ENCODE measurements around the gene PTPRN2. TPM values are rescaled to one million over a fixed set of nuclear protein-coding genes. Genes with fewer than 3 reads are reported as not detected.

Gene PTPRN2
- total and polyA plus RNA-seq, 2 donors (not counting 3 experiments of a cell fraction or from before 2014, with no cell fraction given), result 0.62 to 0.88 TPM

GRCh38 chr7:158235862-158236261, 351.8 kb downstream of the PTPRN2 start:
- Histone ChIP-seq H3K36me3 (ENCODE audit: control insufficient read depth in 2 of 2, extremely low read depth in 1 of 2, insufficient read depth in 2 of 2, low read length in 2 of 2) (no peaks in the 10 kb centered on the region), H3K9me3 (replicated peaks; ENCODE audit: control insufficient read depth, insufficient read depth, low read length) (peaks cover 3% of the 10 kb centered on the region), H3K9me1 (replicated peaks; ENCODE audit: control insufficient read depth, extremely low read depth, insufficient read depth, low read length) (no peaks in the 10 kb centered on the region), H2AFZ (ENCODE audit: low read depth, low read length) (no peak overlapping the region), H3K79me2 (ENCODE audit: control insufficient read depth, insufficient read depth, low read length) (no peaks in the 10 kb centered on the region), H3K4me2 (ENCODE audit: insufficient read depth, low read length) (no peak overlapping the region), H3K4me1 (ENCODE audit: control insufficient read depth, extremely low read depth, insufficient read depth, low read length) (no peaks in the 10 kb centered on the region), H3K9ac (replicated peaks; ENCODE audit: extremely low read depth, insufficient read depth, low read length) (no peak overlapping the region), H3K27me3 (ENCODE audit: control insufficient read depth in 2 of 2, insufficient read depth in 2 of 2, low read length in 2 of 2) (no peaks in the 10 kb centered on the region), H4K20me1 (replicated peaks; ENCODE audit: control insufficient read depth, extremely low read depth, insufficient read depth, low read length) (no peaks in the 10 kb centered on the region), H3K4me3 (replicated peaks in 1 of 3; ENCODE audit: insufficient read depth in 1 of 3, low read depth in 1 of 3, low read length in 3 of 3) (no peak overlapping the region), H3K27ac (ENCODE audit: insufficient read depth, low read depth, low read length) (no peak overlapping the region)
- POLR2A ChIA-PET, result no interaction called here
- CTCF ChIA-PET, result no interaction called here
- DNase-seq (ENCODE audit: low read depth, low spot score) (no peak), FAIRE-seq (no peak)
- no peak for TF ChIP-seq FOS (IDR thresholded peaks at IDR 0.05; ENCODE audit: borderline replicate concordance, insufficient read depth, low read length)
- TF ChIP-seq POLR2AphosphoS5 (IDR thresholded peaks at IDR 0.05; ENCODE audit: insufficient read depth, low read depth, low read length), result no peak
- no peak for TF ChIP-seq MYC (IDR thresholded peaks at IDR 0.05; ENCODE audit: low read depth, low read length)
- no peak for TF ChIP-seq JUN (IDR thresholded peaks at IDR 0.05; ENCODE audit: borderline replicate concordance, insufficient read depth, insufficient read length, low read depth)
- TF ChIP-seq EZH2 (IDR thresholded peaks at IDR 0.05; ENCODE audit: borderline replicate concordance, low read depth, low read length, severe bottlenecking), result no peak
- TF ChIP-seq CTCF (IDR thresholded peaks at IDR 0.05; ENCODE audit: extremely low read depth in 1 of 2, insufficient read depth in 1 of 2, low read depth in 1 of 2, low read length in 2 of 2), result no peak
- TF ChIP-seq GATA2 (IDR thresholded peaks at IDR 0.05; ENCODE audit: insufficient read depth, insufficient read length, low read depth, low read length), result no peak
- BruUV-seq (replicated peaks), result no TSS peak
- intact Hi-C loops (cut with micrococcal nuclease) (no loop called here), dilution Hi-C loops (cut with MboI; ENCODE audit: extremely low pct_ligation_motif_present, low sequenced_read_pairs) (no loop called here)

Measured in endothelial cell of umbilical vein (primary cell).